H1 (cell line): ENCODE data around the gene HS6ST1. TPM values are rescaled to one million over a fixed set of nuclear protein-coding genes. Genes with fewer than 3 reads are reported as not detected.

ENCODE experiments used
- CTCF ChIA-PET: fragments of 300-600 bp; sonication (Branson Sonifier 250); formaldehyde crosslinking; loops from one replicate; lab custom pipeline; 2021; ENCODE audit not compliant: partially characterized antibody; lab: Charles Lee
- POLR2A ChIA-PET: fragments of 300-600 bp; sonication (Branson Sonifier 250); formaldehyde crosslinking; loops from one replicate; lab custom pipeline; 2021; ENCODE audit warnings: inconsistent platforms; ENCODE audit not compliant: partially characterized antibody; lab: Charles Lee
- DNase-seq, 2 experiments: peaks; one replicate each; pipeline versions ENCODE4 v3.0.0 to v3.0.0-alpha.2; 2010 to 2022; ENCODE audit warnings: low spot score in 2 of 2, low read depth in 1 of 2, mixed read lengths in 1 of 2
- FAIRE-seq: peaks from 2 replicates; lab custom pipeline; 2011; peaks lifted over from hg19 to GRCh38; lab: Jason Lieb, UNC
- H2AFZ ChIP-seq: 2 replicates; pipeline ENCODE4 v1.8.1; 2012; ENCODE audit warnings: low read length, inconsistent platforms
- H2AK5ac ChIP-seq: 2 replicates; pipeline ENCODE4 v1.6.1; 2013; ENCODE audit warnings: low read depth, low read length
- H2BK120ac ChIP-seq: replicated peaks from 2 replicates; pipeline ENCODE3; 2013; ENCODE audit warnings: low read depth, low read length, inconsistent platforms
- H2BK12ac ChIP-seq: 2 replicates; pipeline ENCODE4 v1.6.1; 2013; ENCODE audit warnings: low read depth, low read length
- H2BK15ac ChIP-seq: 2 replicates; pipeline ENCODE4 v1.6.1; 2013; ENCODE audit warnings: low read length
- H2BK20ac ChIP-seq: 2 replicates; pipeline ENCODE4 v1.6.1; 2013; ENCODE audit warnings: low read length
- H2BK5ac ChIP-seq: 2 replicates; pipeline ENCODE4 v1.6.1; 2013; ENCODE audit warnings: low read depth, low read length
- H3K14ac ChIP-seq: 2 replicates; pipeline ENCODE4 v1.6.1; 2013; ENCODE audit warnings: inconsistent platforms; ENCODE audit not compliant: insufficient read length
- H3K18ac ChIP-seq: 2 replicates; pipeline ENCODE4 v1.6.1; 2013; ENCODE audit warnings: low read length; ENCODE audit errors: extremely low read depth
- H3K23ac ChIP-seq: 2 replicates; pipeline ENCODE4 v1.6.1; 2013; ENCODE audit warnings: inconsistent platforms; ENCODE audit not compliant: insufficient read length
- H3K23me2 ChIP-seq: 2 replicates; pipeline ENCODE4 v1.6.1; 2013; ENCODE audit warnings: low read depth, low read length
- H3K27ac ChIP-seq: 2 replicates; pipeline ENCODE4 v1.6.1; 2011; ENCODE audit warnings: low read depth, low read length, inconsistent platforms
- H3K27me3 ChIP-seq, 4 experiments: replicated peaks in 1 of 4; 1 replicate in 1 of 4; 2 replicates in 3 of 4; pipeline versions ENCODE4 v1.6.1 to v1.8.1; 2011 to 2013; ENCODE audit warnings: low read length in 3 of 4, mild to moderate bottlenecking in 3 of 4, inconsistent platforms in 2 of 4, mixed read lengths in 2 of 4, moderate library complexity in 1 of 4; ENCODE audit not compliant: control insufficient read depth in 3 of 4, insufficient read depth in 3 of 4; ENCODE audit errors: extremely low read depth in 1 of 4
- H3K36me3 ChIP-seq, 4 experiments: 2 replicates each; pipeline versions ENCODE4 v1.6.1 to v1.8.1; 2011 to 2013; ENCODE audit warnings: mild to moderate bottlenecking in 4 of 4, low read length in 3 of 4, moderate library complexity in 2 of 4, control low read depth in 1 of 4, inconsistent platforms in 1 of 4; ENCODE audit not compliant: insufficient read depth in 4 of 4, control insufficient read depth in 2 of 4
- H3K4ac ChIP-seq: replicated peaks from 2 replicates; pipeline ENCODE3; 2013; ENCODE audit warnings: low read length, low read depth, mixed read lengths, inconsistent platforms; ENCODE audit not compliant: insufficient read length
- H3K4me1 ChIP-seq, 4 experiments: replicated peaks in 1 of 4; 1 replicate in 1 of 4; 2 replicates in 3 of 4; pipeline versions ENCODE4 v1.6.1 to v1.8.1; 2011 to 2013; ENCODE audit warnings: low read length in 3 of 4, inconsistent platforms in 2 of 4, mixed read lengths in 1 of 4; ENCODE audit not compliant: insufficient read depth in 4 of 4, control insufficient read depth in 3 of 4
- H3K4me2 ChIP-seq, 2 experiments: 2 replicates each; pipeline versions ENCODE4 v1.6.1 to v1.8.1; 2011 to 2013; ENCODE audit warnings: low read depth in 2 of 2, low read length in 2 of 2, control low read depth in 1 of 2, inconsistent platforms in 1 of 2, mild to moderate bottlenecking in 1 of 2; ENCODE audit not compliant: insufficient read depth in 1 of 2
- H3K4me3 ChIP-seq, 4 experiments: fragments of 200-600, 300-600 bp in 1 of 4; sonication (generic), shearing (Covaris generic), sonication (Bioruptor Twin) in 1 of 4; 2 replicates each; pipeline versions ENCODE4 v1.5.1 to v1.8.1; 2011 to 2016; ENCODE audit warnings: low read length in 4 of 4, low read depth in 3 of 4, control low read depth in 2 of 4, inconsistent platforms in 2 of 4, mild to moderate bottlenecking in 2 of 4, mixed read lengths in 1 of 4, moderate library complexity in 1 of 4; ENCODE audit not compliant: insufficient read depth in 2 of 4; ENCODE audit errors: extremely low read depth in 1 of 4
- H3K56ac ChIP-seq: replicated peaks from 2 replicates; pipeline ENCODE3; 2013; ENCODE audit warnings: low read depth, mild to moderate bottlenecking, mixed read lengths, low read length, inconsistent platforms; ENCODE audit not compliant: insufficient read length
- H3K79me1 ChIP-seq: 2 replicates; pipeline ENCODE4 v1.6.1; 2013; ENCODE audit warnings: low read depth, low read length, control low read depth
- H3K79me2 ChIP-seq, 2 experiments: 2 replicates each; pipeline versions ENCODE4 v1.6.1 to v1.8.1; 2012 to 2013; ENCODE audit warnings: low read length in 2 of 2, mild to moderate bottlenecking in 2 of 2, inconsistent platforms in 1 of 2; ENCODE audit not compliant: insufficient read depth in 2 of 2, control insufficient read depth in 1 of 2
- H3K9ac ChIP-seq, 4 experiments: replicated peaks in 1 of 4; 1 replicate in 1 of 4; 2 replicates in 3 of 4; pipeline versions ENCODE4 v1.6.1 to v1.8.1; 2011 to 2013; ENCODE audit warnings: low read depth in 3 of 4, low read length in 3 of 4, control low read depth in 2 of 4, mild to moderate bottlenecking in 2 of 4, moderate library complexity in 2 of 4, inconsistent platforms in 1 of 4; ENCODE audit errors: extremely low read depth in 1 of 4
- H3K9me3 ChIP-seq, 2 experiments: 2 replicates each; pipeline versions ENCODE4 v1.6.1 to v1.8.1; 2012 to 2013; ENCODE audit warnings: mild to moderate bottlenecking in 2 of 2, moderate library complexity in 2 of 2, control low read depth in 1 of 2, inconsistent platforms in 1 of 2, low read depth in 1 of 2, low read length in 1 of 2, mixed read lengths in 1 of 2; ENCODE audit not compliant: insufficient read depth in 2 of 2
- H4K20me1 ChIP-seq, 2 experiments: replicated peaks in 1 of 2; 2 replicates each; pipeline versions ENCODE3 to v1.8.1; 2011 to 2013; ENCODE audit warnings: inconsistent platforms in 2 of 2, low read length in 2 of 2, mild to moderate bottlenecking in 1 of 2; ENCODE audit not compliant: insufficient read depth in 2 of 2, control insufficient read depth in 1 of 2
- H4K5ac ChIP-seq: 2 replicates; pipeline ENCODE4 v1.6.1; 2013; ENCODE audit warnings: low read length, low read depth, mixed read lengths, inconsistent platforms; ENCODE audit not compliant: insufficient read length
- H4K8ac ChIP-seq: 2 replicates; pipeline ENCODE4 v1.8.0; 2013; ENCODE audit warnings: mild to moderate bottlenecking, moderate library complexity, low read length, inconsistent platforms; ENCODE audit not compliant: insufficient read depth; ENCODE audit errors: extremely low read depth
- H4K91ac ChIP-seq: replicated peaks from 2 replicates; pipeline ENCODE3; 2013; ENCODE audit warnings: low read length, mixed read lengths, inconsistent platforms; ENCODE audit not compliant: insufficient read length
- ASH2L ChIP-seq: fragments of 200-600, 300-600 bp; sonication (generic); IDR thresholded peaks from one replicate; pipeline ENCODE4 v1.7.1; 2017; ENCODE audit warnings: low read length
- RAD21 ChIP-seq, 2 experiments: IDR thresholded peaks in 1 of 2; conservative IDR thresholded peaks in 1 of 2; 2 replicates each; pipeline ENCODE4 v1.6.1; 2011; ENCODE audit warnings: low read depth in 2 of 2, low read length in 2 of 2, improper control_type of control experiment in 1 of 2, inconsistent platforms in 1 of 2, mild to moderate bottlenecking in 1 of 2, moderate library complexity in 1 of 2
- SIX5 ChIP-seq: IDR thresholded peaks from 2 replicates; pipeline ENCODE4 v1.6.1; 2011; ENCODE audit warnings: mild to moderate bottlenecking, low read depth, low read length
- ZNF274 ChIP-seq: IDR thresholded peaks from 2 replicates; pipeline ENCODE4 v1.7.0; 2012; ENCODE audit warnings: low read length, borderline replicate concordance; ENCODE audit errors: extremely low read depth
- WGBS, 2 experiments: shearing (Covaris generic) in 1 of 2; methylation state at CpG; one replicate each; pipeline versions ENCODE4 v1.1.6 to v1.1.7; 2013 to 2015; ENCODE audit warnings: low lambda C conversion rate in 2 of 2, mixed read lengths in 2 of 2, inconsistent platforms in 1 of 2, low coverage in 1 of 2, missing lambda C conversion rate in 1 of 2; ENCODE audit not compliant: insufficient replicate concordance in 2 of 2, insufficient coverage in 1 of 2, insufficient read length in 1 of 2; ENCODE audit errors: extremely low coverage in 1 of 2, missing lambda C conversion rate in 1 of 2; 5-methylcytosine and 5-hydroxymethylcytosine counted together
- polyA plus RNA-seq, 7 experiments: library from polyadenylated mRNA; depleted of rRNA in 3 of 7; stranded (reverse) in 5 of 7; unstranded in 2 of 7; fragments of >200 nt in 5 of 7; fragments of 200-250 nt in 2 of 7; gene quantifications; 1 replicate in 5 of 7; 2 replicates in 1 of 7; 4 replicates in 1 of 7; pipeline versions ENCODE4 v1.2.1 to v1.2.3, GENCODE V29; 2011 to 2013; ENCODE audit warnings: missing spikeins in 2 of 7, mixed read lengths in 2 of 7
- total RNA-seq: library from RNA; stranded (reverse); fragmentation: NEBNext Ultra II Directional; extraction: Animal tissue kit (Norgen Biotek cat#: 25700); gene quantifications from 2 replicates; pipeline ENCODE4 v1.2.1, GENCODE V29; 2021

HS6ST1 gene
- total and polyA plus RNA-seq, 2 of the 8 experiments (the other 6 are each of a cell fraction or from before 2014, with no cell fraction given): 37.4 to 74.6 TPM

DNA sequence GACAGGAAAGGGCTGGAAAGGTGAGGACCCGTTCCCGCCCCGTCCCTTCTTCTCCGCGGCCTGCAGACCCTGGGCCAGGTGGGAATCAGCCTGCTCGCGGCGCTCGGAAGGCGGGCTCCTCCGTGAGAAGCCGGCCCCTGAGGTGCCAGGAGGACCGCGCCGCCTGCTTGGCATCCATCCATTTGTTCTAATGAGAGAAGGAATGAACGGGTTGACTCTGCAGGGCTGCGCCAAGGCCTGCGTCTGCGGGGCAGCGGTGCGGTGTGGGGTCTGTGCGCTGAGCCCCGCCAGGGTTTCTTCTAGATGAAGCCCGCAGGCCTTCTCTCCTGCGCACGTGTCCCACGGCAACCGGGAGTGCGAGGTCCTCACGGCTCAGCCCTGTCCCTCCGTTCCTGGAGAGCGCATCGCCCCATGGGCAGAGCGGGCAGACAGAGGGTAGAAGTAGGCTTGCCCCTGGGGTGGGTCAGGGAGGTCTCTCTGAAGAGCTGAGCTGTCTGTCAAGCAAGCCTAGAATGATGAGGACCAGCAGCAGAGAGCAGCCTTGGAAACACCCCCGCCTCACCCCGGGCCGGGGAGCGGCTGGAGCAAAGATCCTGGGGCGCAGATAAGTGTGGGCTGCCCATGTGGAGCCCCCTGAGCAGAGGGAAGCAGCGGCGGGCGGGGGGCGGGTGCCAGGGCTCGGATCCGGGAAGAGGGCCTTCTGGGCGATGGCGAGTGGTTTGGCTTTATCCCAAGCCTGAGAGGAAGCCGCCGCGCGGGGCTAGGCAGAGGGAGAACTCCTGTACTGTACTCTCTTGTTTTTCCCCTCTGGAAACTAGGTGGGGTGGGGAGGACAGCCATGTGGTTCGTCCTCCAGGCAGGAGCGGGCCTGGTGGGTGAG is 27.9 kb upstream of the HS6ST1 start:
- Histone ChIP-seq H2BK20ac (no peak overlapping the region), H3K79me2 (no peaks in the 10 kb centered on the region), H4K20me1 (no peaks in the 10 kb centered on the region), H3K27me3 (no peaks in the 10 kb centered on the region; a peak in 1 of 7 replicates), H2BK12ac (peak overlapping the region; percentile 17; the same call in 1 of the 2 replicates), H3K4me2 (no peak overlapping the region), H4K5ac (no peak overlapping the region), H3K9me3 (peaks cover 7 to 13% of the 10 kb centered on the region in 2 experiments), H2BK5ac (peak overlapping the region; percentile 7; the same call in 1 of the 2 replicates), H3K9ac (no peak overlapping the region), H2AK5ac (no peak overlapping the region), H3K14ac (no peak overlapping the region), H3K79me1 (no peaks in the 10 kb centered on the region), H3K4ac (no peak overlapping the region), H2BK15ac (no peak overlapping the region), H3K23ac (no peak overlapping the region), H3K27ac (no peak overlapping the region), H3K4me3 (no peak overlapping the region), H2AFZ (no peak overlapping the region; the same call in 1 of the 2 replicates), H3K4me1 (peaks cover 0 to 3% (median 0%) of the 10 kb centered on the region in 4 experiments; a peak in 1 of 7 replicates), H2BK120ac (no peak overlapping the region), H3K18ac (no peak overlapping the region), H3K36me3 (no peaks in the 10 kb centered on the region; a peak in 1 of 8 replicates), H3K23me2 (no peaks in the 10 kb centered on the region), H4K91ac (no peak overlapping the region), H4K8ac (no peak overlapping the region), H3K56ac (no peak overlapping the region)
- TF ChIP-seq SIX5 (no peak), ASH2L (no peak), RAD21 (IDR thresholded peaks at IDR 0.05 in 1 of 2, conservative IDR thresholded peaks at IDR 0.05 in 1 of 2; ENCODE audit: low read depth in 2 of 2, low read length in 2 of 2) (no peak), ZNF274 (no peak)
- POLR2A ChIA-PET: no interaction called here
- CTCF ChIA-PET: no interaction called here
- WGBS, 2 experiments: 94% methylated on average over 50 of the region's 53 CpGs; no CpG with 5 or more reads in 1 of the 2 experiments
- DNase-seq: no peak
- FAIRE-seq: no peak
